Pulmonary artery endothelial cell (primary cell): ENCODE data around the gene SAFB. TPM values are rescaled to one million over a fixed set of nuclear protein-coding genes. Genes with fewer than 3 reads are reported as not detected.

Experiments
- DNase-seq: peaks from one replicate; pipeline ENCODE4 v3.0.0-alpha.2; 2011; ENCODE audit warnings: low read depth, low spot score
- total RNA-seq: library from RNA; depleted of rRNA; stranded (reverse); fragments of >200 nt; gene quantifications from 2 replicates; pipeline ENCODE4 v1.2.3, GENCODE V29; 2014

The SAFB gene
- total RNA-seq, 1 donor from 2014 or later, result 68.5 TPM

DNA sequence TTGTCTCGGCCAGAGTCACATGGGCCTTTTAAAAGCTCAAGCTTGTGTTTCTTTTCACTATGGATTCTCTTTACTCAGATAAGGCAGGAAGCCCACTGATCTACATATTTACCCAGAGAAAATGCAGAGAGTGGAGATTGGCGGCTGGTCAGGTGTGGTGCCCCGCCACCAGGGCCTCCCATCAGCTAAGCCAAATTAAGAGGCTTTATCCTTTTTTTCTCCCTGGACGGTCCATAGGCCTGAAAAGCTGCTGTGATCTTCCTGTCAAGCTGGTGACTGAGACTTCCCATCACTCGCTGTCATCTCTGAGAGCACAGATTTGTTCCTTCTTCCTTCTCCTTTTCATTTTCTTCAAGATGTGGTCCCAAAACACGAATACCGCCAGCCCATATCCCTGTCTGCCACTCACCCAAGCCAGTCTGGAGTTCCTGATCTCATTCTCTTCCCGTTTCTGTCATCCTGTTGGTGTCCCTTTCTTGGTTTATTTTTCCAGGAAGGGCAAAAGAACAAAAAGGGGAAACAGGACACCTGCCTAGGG lies 1.9 kb downstream of the SAFB start:
- DNase-seq, result no peak

GRCh38 chr19:5625641-5626040 lies 2.8 kb downstream of the SAFB start:
- DNase-seq, result no peak

DNA sequence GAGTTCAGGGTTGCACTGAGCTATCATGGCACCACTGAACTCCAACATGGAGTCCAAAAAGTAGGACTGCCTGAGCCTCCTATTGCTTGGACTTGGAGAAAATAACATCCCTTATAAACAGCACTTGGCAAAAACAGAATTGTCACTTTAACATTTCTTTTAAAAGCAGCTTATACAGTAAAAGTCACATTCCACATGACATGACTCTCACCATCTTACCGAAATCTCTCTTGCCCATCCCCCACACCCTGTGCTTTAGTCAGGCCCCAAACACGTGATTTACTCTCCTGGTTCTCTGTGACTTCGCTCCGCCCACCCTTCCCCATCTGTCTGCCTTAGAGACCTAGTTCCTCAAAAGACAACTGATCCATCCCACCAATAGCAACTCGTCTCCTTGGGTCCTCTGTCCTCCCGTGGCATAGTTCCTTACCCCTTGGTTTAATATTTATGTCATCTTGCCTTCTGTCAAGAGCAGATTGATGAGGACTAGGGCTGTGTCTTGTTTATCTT lies 4.6 kb downstream of the SAFB start:
- no peak for DNase-seq

- DNase-seq, result no peak
Observed at GRCh38 chr19:5628461-5628860, 5.6 kb downstream of the SAFB start.

DNA sequence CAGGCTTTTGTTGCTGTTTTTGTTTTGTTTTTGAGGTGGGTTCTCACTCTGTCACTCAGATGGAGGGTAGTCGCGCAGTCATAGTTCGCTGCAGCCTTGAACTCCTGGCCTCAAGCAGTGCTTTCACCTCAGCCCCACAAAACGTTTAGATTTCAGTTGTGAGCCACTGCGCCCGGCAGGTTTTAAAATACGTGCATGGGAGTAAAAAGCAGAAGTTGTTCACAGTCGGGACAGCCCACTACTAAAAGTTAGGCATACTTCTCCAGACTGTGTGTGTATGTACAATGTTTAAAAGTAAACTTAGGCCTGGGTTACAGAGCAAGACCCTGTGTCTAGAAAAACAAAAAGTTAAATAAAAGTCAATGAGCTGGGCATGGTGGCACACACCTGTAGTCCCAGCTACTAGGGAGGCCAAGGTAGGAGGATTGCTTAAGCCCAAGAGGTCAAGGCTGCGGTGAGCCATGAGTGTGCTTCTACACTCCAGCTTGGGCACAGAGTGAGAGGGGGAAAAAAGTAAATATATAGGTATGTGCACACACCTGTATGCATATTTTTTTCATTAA lies 6.1 kb downstream of the SAFB start:
- no peak for DNase-seq

DNA sequence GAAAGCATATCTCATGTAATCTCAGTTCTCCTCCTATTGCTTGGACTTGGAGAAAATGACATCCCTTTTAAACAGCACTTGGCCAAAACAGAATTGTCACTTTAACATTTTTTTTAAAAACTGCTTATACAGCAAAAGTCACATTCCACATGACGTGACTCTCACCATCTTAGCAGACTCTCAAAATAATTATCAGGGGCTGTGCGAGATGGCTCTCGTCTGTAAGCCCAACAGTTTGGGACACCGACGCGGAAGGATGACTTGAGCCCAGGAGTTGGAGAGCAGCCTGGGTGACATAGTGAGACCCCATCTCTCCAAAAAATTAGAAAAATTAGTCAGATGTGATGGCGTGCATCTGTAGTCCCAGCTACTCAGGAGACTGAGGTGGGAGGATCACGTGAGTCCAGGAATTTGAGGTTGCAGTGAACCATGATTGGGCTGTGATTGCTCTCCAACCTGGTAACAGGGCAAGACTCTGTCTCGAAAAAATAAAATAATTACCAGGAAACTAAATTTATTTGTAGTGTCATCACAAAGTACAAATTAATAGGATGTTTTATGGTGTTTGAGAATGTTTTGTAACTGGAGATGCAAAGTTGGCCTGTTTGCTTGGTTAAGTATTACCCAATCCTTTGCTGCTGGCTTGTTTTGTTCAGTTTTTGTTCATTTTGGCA lies 8.8 kb downstream of the SAFB start:
- no peak for DNase-seq

GRCh38 chr19:5632241-5632612 lies 9.3 kb downstream of the SAFB start:
- DNase-seq, result no peak

DNA sequence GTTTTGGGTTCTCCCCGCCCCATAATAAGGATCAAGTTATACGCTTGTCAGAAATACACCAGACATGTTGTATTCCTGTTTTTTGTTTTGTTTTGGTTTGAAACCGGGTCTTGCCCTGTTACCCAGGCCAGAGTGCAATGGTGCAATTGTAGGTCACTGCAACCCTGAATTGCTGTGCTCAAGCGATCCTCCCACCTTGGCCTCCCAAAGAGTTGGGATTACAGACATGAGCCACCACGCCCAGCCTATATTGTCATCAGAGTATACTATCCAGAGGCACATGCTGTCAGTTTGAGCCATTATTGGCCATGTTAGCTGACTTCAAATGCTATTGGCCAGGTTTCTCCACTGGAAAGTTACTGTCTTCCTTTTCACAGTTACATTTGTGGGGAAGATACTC lies 9.8 kb downstream of the SAFB start:
- DNase-seq, result no peak

- no peak for DNase-seq
Observed at GRCh38 chr19:5635427-5635826, 12.5 kb downstream of the SAFB start.

DNA sequence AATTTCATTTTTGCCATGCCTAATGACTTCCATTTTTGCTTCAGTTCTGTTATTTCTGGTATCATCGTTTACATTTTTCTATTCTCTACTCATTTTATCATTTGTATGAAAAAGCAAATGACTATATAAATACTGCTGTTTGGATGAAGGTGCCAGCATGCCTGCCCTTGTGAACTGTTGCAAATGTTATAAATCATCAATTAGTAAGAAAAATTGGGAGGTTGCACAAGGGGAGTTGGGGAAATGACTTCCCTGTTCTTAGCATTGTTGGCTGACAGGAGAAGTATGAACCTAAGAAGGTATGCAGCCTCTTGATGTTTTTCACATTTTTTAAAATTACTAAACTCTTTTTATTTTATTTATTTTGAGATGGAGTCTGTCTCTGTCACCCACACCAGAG lies 15.1 kb downstream of the SAFB start:
- DNase-seq, result no peak

- no peak for DNase-seq
Observed at GRCh38 chr19:5641171-5641570, 18.3 kb downstream of the SAFB start.

- no peak for DNase-seq
Observed at GRCh38 chr19:5642204-5642603, 19.3 kb downstream of the SAFB start.

- no peak for DNase-seq
Observed at GRCh38 chr19:5643060-5643459, 20.2 kb downstream of the SAFB start.

GRCh38 chr19:5644037-5644436 lies 21.2 kb downstream of the SAFB start:
- no peak for DNase-seq

DNA sequence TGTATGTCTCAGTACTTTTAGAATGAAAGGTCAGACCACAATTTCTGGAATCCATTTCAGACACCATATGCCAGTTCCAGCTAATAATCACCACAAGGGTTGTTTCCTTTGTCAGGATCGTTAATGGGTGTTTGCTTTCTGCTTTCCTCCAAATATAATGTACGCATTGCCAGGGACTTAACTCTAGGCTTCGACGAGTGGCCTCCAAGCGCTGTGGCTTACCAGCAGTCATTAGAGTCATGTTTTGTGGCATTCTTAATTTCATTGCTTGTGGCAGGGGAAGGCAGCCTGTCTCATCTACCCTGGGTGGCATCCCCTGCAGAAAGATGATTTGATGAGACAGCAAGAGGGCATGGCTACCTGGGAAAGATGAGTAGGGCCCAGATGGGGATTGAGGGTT lies 22.5 kb downstream of the SAFB start:
- no peak for DNase-seq

GRCh38 chr19:5646703-5647102 lies 23.8 kb downstream of the SAFB start:
- DNase-seq, result no peak

- no peak for DNase-seq
Observed at GRCh38 chr19:5648464-5648863, 25.6 kb downstream of the SAFB start.

GRCh38 chr19:5651361-5651760 lies 28.5 kb downstream of the SAFB start:
- no peak for DNase-seq

DNA sequence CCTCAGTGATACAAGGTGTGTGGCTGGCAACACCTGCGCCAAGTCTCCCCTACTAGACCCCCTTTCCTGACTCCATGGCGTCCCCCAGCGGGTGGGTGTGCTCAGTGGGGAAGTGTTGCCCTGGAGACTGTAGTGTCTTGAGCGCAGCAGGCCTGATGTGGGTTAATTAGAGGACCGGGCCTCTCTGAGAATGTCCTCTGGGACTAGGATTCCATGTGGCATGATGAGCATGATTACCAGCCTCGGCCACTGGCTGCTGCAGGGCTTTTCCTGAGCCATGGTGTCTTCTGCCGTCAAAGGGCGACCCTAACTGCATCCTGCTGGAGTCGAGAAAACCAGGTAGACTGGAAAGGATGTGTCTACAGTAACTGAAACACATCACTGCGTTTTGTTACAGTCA lies 29.4 kb downstream of the SAFB start:
- DNase-seq, result no peak

DNA sequence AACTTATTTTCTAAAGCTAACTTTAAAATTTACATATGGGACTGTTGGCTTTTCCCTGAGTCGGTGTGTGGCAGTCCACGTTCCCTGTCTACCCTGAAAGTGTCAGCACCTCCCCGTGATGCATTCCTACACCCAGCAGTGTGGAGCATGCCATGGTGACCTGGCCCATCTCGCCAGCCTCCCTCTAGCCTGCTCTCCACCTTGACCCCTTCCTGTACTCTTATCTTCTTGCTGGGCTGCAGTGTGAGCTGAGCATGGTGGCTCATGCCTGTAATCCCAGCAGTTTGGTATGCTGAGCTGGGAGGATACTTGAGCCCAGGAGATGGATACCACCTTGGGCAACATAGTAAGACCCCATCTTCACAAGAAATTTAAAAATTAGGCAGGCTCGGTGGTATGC lies 32.0 kb downstream of the SAFB start:
- DNase-seq, result no peak

- no peak for DNase-seq
Observed at GRCh38 chr19:5655412-5655811, 32.5 kb downstream of the SAFB start.

GRCh38 chr19:5661483-5661882 lies 38.6 kb downstream of the SAFB start:
- DNase-seq, result no peak

DNA sequence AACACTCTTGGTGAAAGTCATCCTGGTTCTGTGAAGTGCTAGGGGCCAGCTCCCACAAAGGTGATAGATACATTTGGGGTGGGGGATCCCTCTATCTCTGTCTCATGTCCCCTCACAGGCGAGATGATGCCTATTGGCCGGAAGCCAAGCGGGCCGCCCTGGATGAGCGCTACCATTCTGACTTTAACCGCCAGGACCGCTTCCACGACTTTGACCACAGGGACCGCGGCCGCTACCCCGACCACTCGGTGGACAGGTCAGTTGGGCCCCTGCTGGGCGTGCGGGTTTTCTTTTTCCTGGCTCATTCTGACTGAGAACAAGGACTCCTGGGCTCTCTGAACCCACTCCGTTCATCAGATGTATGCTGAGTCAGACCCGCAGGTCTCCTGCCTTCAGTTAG lies 41.0 kb downstream of the SAFB start:
- no peak for DNase-seq
